Trophoblast cell (in vitro differentiated cells and primary cell): ENCODE measurements around the gene PBX3.

Experiments
- DNase-seq, 2 donors: peaks; one replicate each; pipeline ENCODE4 v3.0.0-alpha.2; 2016
- H2AFZ ChIP-seq: 2 replicates; pipeline ENCODE4 v1.6.1; 2013; ENCODE audit warnings: low read length, moderate library complexity, mild to moderate bottlenecking; ENCODE audit not compliant: insufficient read depth, poor library complexity
- H2AK5ac ChIP-seq: 2 replicates; pipeline ENCODE4 v1.6.1; 2013; ENCODE audit warnings: mild to moderate bottlenecking, low read length
- H2BK120ac ChIP-seq: 2 replicates; pipeline ENCODE4 v1.6.1; 2013; ENCODE audit warnings: low read length, mild to moderate bottlenecking, moderate library complexity; ENCODE audit not compliant: insufficient read depth, poor library complexity
- H2BK12ac ChIP-seq: 2 replicates; pipeline ENCODE4 v1.6.1; 2013; ENCODE audit warnings: mild to moderate bottlenecking, low read length, moderate library complexity
- H2BK5ac ChIP-seq: 2 replicates; pipeline ENCODE4 v1.6.1; 2013; ENCODE audit warnings: low read length, low read depth, moderate library complexity, mild to moderate bottlenecking; ENCODE audit not compliant: poor library complexity
- H3K14ac ChIP-seq: 2 replicates; pipeline ENCODE4 v1.6.1; 2013; ENCODE audit warnings: mild to moderate bottlenecking, low read length
- H3K18ac ChIP-seq: 2 replicates; pipeline ENCODE4 v1.6.1; 2013; ENCODE audit warnings: mild to moderate bottlenecking, low read length
- H3K23ac ChIP-seq: 2 replicates; pipeline ENCODE4 v1.6.1; 2013; ENCODE audit warnings: low read length
- H3K27ac ChIP-seq: 2 replicates; pipeline ENCODE4 v1.5.1; 2013; ENCODE audit warnings: low read depth, mild to moderate bottlenecking, inconsistent platforms, low read length, moderate library complexity
- H3K27me3 ChIP-seq: 2 replicates; pipeline ENCODE4 v1.6.1; 2013; ENCODE audit warnings: inconsistent platforms, mild to moderate bottlenecking, low read length, moderate library complexity; ENCODE audit not compliant: insufficient read depth
- H3K36me3 ChIP-seq, 2 experiments: 1 replicate in 1 of 2; 2 replicates in 1 of 2; pipeline ENCODE4 v1.6.1; 2013; ENCODE audit warnings: low read length in 2 of 2, mild to moderate bottlenecking in 2 of 2, moderate library complexity in 1 of 2; ENCODE audit not compliant: insufficient read depth in 2 of 2, control insufficient read depth in 1 of 2
- H3K4ac ChIP-seq: 2 replicates; pipeline ENCODE4 v1.6.1; 2013; ENCODE audit warnings: low read depth, mild to moderate bottlenecking, low read length, moderate library complexity
- H3K4me1 ChIP-seq, 2 experiments: 1 replicate in 1 of 2; 2 replicates in 1 of 2; pipeline ENCODE4 v1.6.1; 2013; ENCODE audit warnings: low read length in 2 of 2, mild to moderate bottlenecking in 2 of 2, moderate library complexity in 1 of 2; ENCODE audit not compliant: insufficient read depth in 2 of 2, control insufficient read depth in 1 of 2
- H3K4me2 ChIP-seq: 2 replicates; pipeline ENCODE4 v1.6.1; 2013; ENCODE audit warnings: inconsistent platforms, mild to moderate bottlenecking, low read length, moderate library complexity
- H3K4me3 ChIP-seq: 2 replicates; pipeline ENCODE4 v1.5.1; 2013; ENCODE audit warnings: mild to moderate bottlenecking, low read depth, low read length, inconsistent platforms
- H3K79me1 ChIP-seq: one replicate; pipeline ENCODE4 v1.6.1; 2013; ENCODE audit warnings: low read length
- H3K79me2 ChIP-seq: 2 replicates; pipeline ENCODE4 v1.6.1; 2013; ENCODE audit warnings: low read length, mild to moderate bottlenecking; ENCODE audit not compliant: control insufficient read depth, insufficient read depth, poor library complexity
- H3K9ac ChIP-seq: 2 replicates; pipeline ENCODE4 v1.6.1; 2013; ENCODE audit warnings: mild to moderate bottlenecking, low read length
- H3K9me3 ChIP-seq: 2 replicates; pipeline ENCODE4 v1.6.1; 2013; ENCODE audit warnings: low read depth, mild to moderate bottlenecking, control low read depth, inconsistent platforms, low read length; ENCODE audit not compliant: insufficient read depth
- H4K12ac ChIP-seq: 2 replicates; pipeline ENCODE4 v1.6.1; 2013; ENCODE audit warnings: low read depth, mild to moderate bottlenecking, low read length, moderate library complexity
- H4K8ac ChIP-seq: 2 replicates; pipeline ENCODE4 v1.6.1; 2013; ENCODE audit warnings: low read depth, mild to moderate bottlenecking, low read length, moderate library complexity
- H4K91ac ChIP-seq: one replicate; pipeline ENCODE4 v1.6.1; 2013; ENCODE audit warnings: low read depth, mild to moderate bottlenecking, low read length, moderate library complexity
- WGBS: extraction: QIAGEN DNeasy Blood & Tissue Kit; methylation state at CpG from one replicate; pipeline ENCODE4 v1.1.7; 2013; ENCODE audit warnings: missing lambda C conversion rate; ENCODE audit not compliant: insufficient read length, insufficient coverage; ENCODE audit errors: extremely low coverage; 5-methylcytosine and 5-hydroxymethylcytosine counted together

The PBX3 gene

GRCh38 chr9:125845271-125845808 lies 98.2 kb downstream of the PBX3 start:
- Histone ChIP-seq H3K4me3 (no peak overlapping the region), H4K12ac (no peak overlapping the region), H3K18ac (no peak overlapping the region), H3K79me2 (no peaks in the 10 kb centered on the region), H4K8ac (no peak overlapping the region), H3K27ac (no peak overlapping the region), H2AFZ (no peak overlapping the region), H3K4me1 (no peaks in the 10 kb centered on the region), H3K9ac (no peak overlapping the region), H3K36me3 (no peaks in the 10 kb centered on the region), H3K4me2 (no peak overlapping the region), H2AK5ac (no peak overlapping the region), H3K23ac (no peak overlapping the region), H2BK5ac (no peak overlapping the region), H3K27me3 (no peaks in the 10 kb centered on the region), H3K9me3 (no peaks in the 10 kb centered on the region), H3K79me1 (no peaks in the 10 kb centered on the region), H3K4ac (no peak overlapping the region), H4K91ac (no peak overlapping the region), H3K14ac (no peak overlapping the region), H2BK120ac (no peak overlapping the region), H2BK12ac (no peak overlapping the region)
- WGBS: no CpG with 5 or more reads among the region's 5 CpGs
- DNase-seq: no peak

DNA sequence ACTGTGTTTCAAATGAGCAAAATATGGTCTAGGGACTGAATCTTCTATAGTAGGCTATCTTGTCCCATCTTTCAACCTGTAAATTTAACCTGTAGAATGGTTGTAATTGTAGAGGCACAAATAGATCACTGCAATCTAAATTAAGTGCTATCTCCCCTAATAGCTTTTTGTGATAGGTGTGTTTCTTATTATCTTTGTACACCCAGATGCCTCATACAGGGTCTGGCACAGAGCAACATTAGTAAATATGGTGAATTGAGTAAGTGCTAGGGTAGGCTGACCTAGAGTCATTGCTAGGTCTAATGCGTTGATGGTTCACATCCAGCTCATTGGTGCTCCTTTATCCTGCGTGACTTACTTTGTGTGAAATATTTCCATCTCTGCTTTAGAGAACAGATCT lies 100.6 kb downstream of the PBX3 start:
- H3K4ac ChIP-seq: no peak overlapping the region
- H3K9ac ChIP-seq: no peak overlapping the region
- no peak overlapping the region for H3K18ac ChIP-seq
- no peak overlapping the region for H2BK12ac ChIP-seq
- H3K23ac ChIP-seq: no peak overlapping the region
- no peaks in the 10 kb centered on the region for H3K79me2 ChIP-seq
- no peaks in the 10 kb centered on the region for H3K36me3 ChIP-seq
- H3K14ac ChIP-seq: no peak overlapping the region
- H2AK5ac ChIP-seq: no peak overlapping the region
- no peak overlapping the region for H3K27ac ChIP-seq
- no CpG with 5 or more reads among the region's 2 CpGs for WGBS
- no peak overlapping the region for H3K4me2 ChIP-seq
- no peak overlapping the region for H2AFZ ChIP-seq
- H3K79me1 ChIP-seq: no peaks in the 10 kb centered on the region
- H2BK5ac ChIP-seq: no peak overlapping the region
- no peak for DNase-seq
- no peak overlapping the region for H4K12ac ChIP-seq
- H3K4me1 ChIP-seq: no peaks in the 10 kb centered on the region
- H3K27me3 ChIP-seq: no peaks in the 10 kb centered on the region
- no peak overlapping the region for H3K4me3 ChIP-seq
- H4K8ac ChIP-seq: no peak overlapping the region
- H2BK120ac ChIP-seq: no peak overlapping the region
- no peak overlapping the region for H4K91ac ChIP-seq
- H3K9me3 ChIP-seq: no peaks in the 10 kb centered on the region

- Histone ChIP-seq H3K9me3 (no peaks in the 10 kb centered on the region), H3K79me1 (no peaks in the 10 kb centered on the region), H3K4me2 (no peak overlapping the region), H3K23ac (no peak overlapping the region), H4K12ac (no peak overlapping the region), H3K27ac (no peak overlapping the region), H3K18ac (no peak overlapping the region), H3K9ac (no peak overlapping the region), H2AFZ (no peak overlapping the region), H3K36me3 (no peaks in the 10 kb centered on the region), H4K91ac (no peak overlapping the region), H2BK5ac (no peak overlapping the region), H3K14ac (no peak overlapping the region), H3K4me3 (no peak overlapping the region), H3K79me2 (no peaks in the 10 kb centered on the region), H3K27me3 (no peaks in the 10 kb centered on the region), H2BK12ac (no peak overlapping the region), H3K4ac (no peak overlapping the region), H3K4me1 (no peaks in the 10 kb centered on the region), H4K8ac (no peak overlapping the region), H2AK5ac (no peak overlapping the region), H2BK120ac (no peak overlapping the region)
- no peak for DNase-seq
- no CpG with 5 or more reads among the region's 3 CpGs for WGBS
Observed at GRCh38 chr9:125850106-125850632, 103.0 kb downstream of the PBX3 start.

DNA sequence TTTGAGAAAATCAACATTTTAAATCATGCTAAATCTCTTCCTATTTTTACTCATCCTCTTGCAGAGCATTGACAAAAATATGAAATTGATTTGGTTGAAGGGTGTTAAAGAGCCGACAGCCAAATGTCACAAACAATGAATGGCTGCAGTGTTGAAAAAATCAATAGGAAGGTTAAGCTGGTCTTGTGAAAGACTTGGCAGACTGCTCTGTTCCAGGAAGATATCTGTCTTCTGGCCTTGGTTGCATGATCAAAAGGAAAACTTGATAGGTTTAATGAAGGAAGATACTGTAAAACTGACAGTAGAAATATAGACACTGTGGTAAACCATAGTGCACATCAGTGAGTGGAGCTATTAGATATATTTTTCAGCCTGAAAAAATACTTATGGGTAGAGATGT lies 103.6 kb downstream of the PBX3 start:
- Histone ChIP-seq H3K4ac (no peak overlapping the region), H2BK12ac (no peak overlapping the region), H2BK5ac (no peak overlapping the region), H3K79me2 (no peaks in the 10 kb centered on the region), H3K9me3 (no peaks in the 10 kb centered on the region), H4K8ac (no peak overlapping the region), H4K91ac (no peak overlapping the region), H3K79me1 (no peaks in the 10 kb centered on the region), H2BK120ac (no peak overlapping the region), H3K4me3 (no peak overlapping the region), H3K36me3 (no peaks in the 10 kb centered on the region), H4K12ac (no peak overlapping the region), H3K23ac (no peak overlapping the region), H3K14ac (no peak overlapping the region), H3K27me3 (no peaks in the 10 kb centered on the region), H3K4me2 (no peak overlapping the region), H3K27ac (no peak overlapping the region), H3K9ac (no peak overlapping the region), H2AK5ac (no peak overlapping the region), H3K18ac (no peak overlapping the region), H2AFZ (no peak overlapping the region), H3K4me1 (no peaks in the 10 kb centered on the region)
- no CpG with 5 or more reads among the region's 1 CpG for WGBS
- no peak for DNase-seq
